Dendritic cell treated with granulocyte-macrophage colony-stimulating factor and Interleukin-4, amounts not matched to agents 40 ng/mL and 50 ng/mL, for 4 days (primary cell): ENCODE results near the gene KLHDC1.
"Not testable (repeated sequence)": the region's sequence is repeated elsewhere in the genome, so short reads cannot be mapped to it uniquely, and the experiment has no call there.

Source experiments
- H3K27ac Mint-ChIP-seq: one replicate; pipeline ENCODE4 v1.8.0; 2022; ENCODE audit warnings: mild to moderate bottlenecking, mixed read lengths
- H3K27me3 Mint-ChIP-seq: one replicate; pipeline ENCODE4 v1.8.0; 2022; ENCODE audit warnings: mild to moderate bottlenecking, mixed read lengths
- H3K36me3 Mint-ChIP-seq: one replicate; pipeline ENCODE4 v1.8.0; 2022; ENCODE audit warnings: low read depth, mixed read lengths
- H3K4me1 Mint-ChIP-seq: one replicate; pipeline ENCODE4 v1.8.0; 2022; ENCODE audit warnings: low read depth, mixed read lengths
- H3K4me3 Mint-ChIP-seq: one replicate; pipeline ENCODE4 v1.8.0; 2022; ENCODE audit warnings: mild to moderate bottlenecking, moderate library complexity, mixed read lengths
- H3K9me3 Mint-ChIP-seq: one replicate; pipeline ENCODE4 v1.8.0; 2022; ENCODE audit warnings: mixed read lengths
- intact Hi-C: fragments of 100-400 bp; cut with micrococcal nuclease; formaldehyde crosslinking; loops from one replicate; pipeline ENCODE4 v1.15.0; 2022

KLHDC1 gene

GRCh38 chr14:49692811-49693734 is at the start of gene KLHDC1:
Gene KLHDC1 (plus strand): TSS chr14:49693120. CDS start chr14:49693195, 75 bp downstream.
- Mint-ChIP-seq H3K4me3 (peak within 1 kb of the TSS; percentile 75), H3K27ac (peak within 1 kb of the TSS; percentile 83), H3K36me3 (peaks cover 8% of the 10 kb centered on the region), H3K9me3 (no peaks in the 10 kb centered on the region), H3K27me3 (no peaks in the 10 kb centered on the region), H3K4me1 (peaks cover 31% of the 10 kb centered on the region)
- intact Hi-C loops: loop anchor here (1.0 kb wide), 1 partner anchor 74 kb away; no protein-coding TSS in a partner anchor

- Mint-ChIP-seq H3K4me1 (no peaks in the 10 kb centered on the region), H3K9me3 (no peaks in the 10 kb centered on the region), H3K36me3 (no peaks in the 10 kb centered on the region), H3K27me3 (no peaks in the 10 kb centered on the region), H3K27ac (no peak overlapping the region), H3K4me3 (no peak overlapping the region)
- intact Hi-C loops: no loop called here
Measured at GRCh38 chr14:49653508-49653907, 39.4 kb upstream of the KLHDC1 start.

- intact Hi-C loops: no loop called here
- H3K4me3 Mint-ChIP-seq: no peak overlapping the region
- H3K36me3 Mint-ChIP-seq: no peaks in the 10 kb centered on the region
- H3K4me1 Mint-ChIP-seq: no peaks in the 10 kb centered on the region
- H3K27ac Mint-ChIP-seq: no peak overlapping the region
- H3K9me3 Mint-ChIP-seq: no peaks in the 10 kb centered on the region
- no peaks in the 10 kb centered on the region for H3K27me3 Mint-ChIP-seq
Measured at GRCh38 chr14:49654511-49654910, 38.4 kb upstream of the KLHDC1 start.

- H3K4me1 Mint-ChIP-seq, H3K4me3 Mint-ChIP-seq, H3K27me3 Mint-ChIP-seq, intact Hi-C loops, H3K27ac Mint-ChIP-seq, H3K36me3 Mint-ChIP-seq, H3K9me3 Mint-ChIP-seq: not testable (repeated sequence)
Measured at GRCh38 chr14:49657500-49657899, 35.4 kb upstream of the KLHDC1 start.

- intact Hi-C loops: no loop called here
- H3K4me3 Mint-ChIP-seq: no peak overlapping the region
- no peak overlapping the region for H3K27ac Mint-ChIP-seq
- H3K36me3 Mint-ChIP-seq: no peaks in the 10 kb centered on the region
- no peaks in the 10 kb centered on the region for H3K27me3 Mint-ChIP-seq
- H3K9me3 Mint-ChIP-seq: no peaks in the 10 kb centered on the region
- H3K4me1 Mint-ChIP-seq: no peaks in the 10 kb centered on the region
Measured at GRCh38 chr14:49659526-49660455, 33.1 kb upstream of the KLHDC1 start.

- Mint-ChIP-seq H3K36me3 (no peaks in the 10 kb centered on the region), H3K4me3 (no peak overlapping the region), H3K27me3 (no peaks in the 10 kb centered on the region), H3K27ac (no peak overlapping the region), H3K9me3 (no peaks in the 10 kb centered on the region), H3K4me1 (no peaks in the 10 kb centered on the region)
- intact Hi-C loops: no loop called here
Measured at GRCh38 chr14:49670475-49670874, 22.4 kb upstream of the KLHDC1 start.

GRCh38 chr14:49673586-49673985 is 19.3 kb upstream of the KLHDC1 start:
- Mint-ChIP-seq H3K27ac (no peak overlapping the region), H3K9me3 (no peaks in the 10 kb centered on the region), H3K4me3 (no peak overlapping the region), H3K27me3 (no peaks in the 10 kb centered on the region), H3K4me1 (no peaks in the 10 kb centered on the region), H3K36me3 (no peaks in the 10 kb centered on the region)
- intact Hi-C loops: no loop called here

GRCh38 chr14:49677643-49678042 is 15.3 kb upstream of the KLHDC1 start:
- H3K27ac Mint-ChIP-seq: no peak overlapping the region

GRCh38 chr14:49679271-49679670 is 13.6 kb upstream of the KLHDC1 start:
- Mint-ChIP-seq H3K27ac (no peak overlapping the region), H3K4me1 (no peaks in the 10 kb centered on the region), H3K27me3 (no peaks in the 10 kb centered on the region), H3K9me3 (no peaks in the 10 kb centered on the region), H3K4me3 (no peak overlapping the region), H3K36me3 (peaks cover 5% of the 10 kb centered on the region)
- intact Hi-C loops: no loop called here

More at GRCh38 chr14:49677643-49678042, 15.3 kb upstream of the KLHDC1 start:
- Mint-ChIP-seq H3K36me3 (peaks cover 5% of the 10 kb centered on the region), H3K4me1 (no peaks in the 10 kb centered on the region), H3K4me3 (no peak overlapping the region), H3K9me3 (no peaks in the 10 kb centered on the region), H3K27me3 (no peaks in the 10 kb centered on the region)
- intact Hi-C loops: no loop called here

GRCh38 chr14:49686425-49686824 is 6.5 kb upstream of the KLHDC1 start:
- no peak overlapping the region for H3K27ac Mint-ChIP-seq
- no peaks in the 10 kb centered on the region for H3K36me3 Mint-ChIP-seq
- intact Hi-C loops: loop anchor here (5.0 kb wide), 1 partner anchor 49 kb away; the partner anchor contains the start of gene DNAAF2
- H3K4me3 Mint-ChIP-seq: no peak overlapping the region
- no peaks in the 10 kb centered on the region for H3K9me3 Mint-ChIP-seq
- H3K27me3 Mint-ChIP-seq: no peaks in the 10 kb centered on the region
- H3K4me1 Mint-ChIP-seq: peaks cover 26% of the 10 kb centered on the region

GRCh38 chr14:49687942-49688700 is 4.8 kb upstream of the KLHDC1 start, which contains the start of gene POLE2:
Gene POLE2 (minus strand): TSS chr14:49688214. CDS start chr14:49688203, 11 bp downstream.
- Mint-ChIP-seq H3K4me1 (peaks cover 37% of the 10 kb centered on the region), H3K9me3 (no peaks in the 10 kb centered on the region), H3K36me3 (no peaks in the 10 kb centered on the region), H3K27me3 (no peaks in the 10 kb centered on the region), H3K4me3 (peak within 1 kb of the TSS; percentile 81), H3K27ac (peak within 1 kb of the TSS; percentile 86)
- intact Hi-C loops: loop anchor here (5.0 kb wide), 1 partner anchor 51 kb away; the partner anchor contains the start of gene DNAAF2

GRCh38 chr14:49688701-49689030 is 4.3 kb upstream of the KLHDC1 start:
- Mint-ChIP-seq H3K4me3 (peak overlapping the region; percentile 81), H3K36me3 (no peaks in the 10 kb centered on the region), H3K9me3 (no peaks in the 10 kb centered on the region), H3K27ac (peak overlapping the region; percentile 86), H3K4me1 (peaks cover 37% of the 10 kb centered on the region), H3K27me3 (no peaks in the 10 kb centered on the region)
- intact Hi-C loops: loop anchor here (5.0 kb wide), 1 partner anchor 51 kb away; the partner anchor contains the start of gene DNAAF2

- Mint-ChIP-seq H3K27ac (no peak overlapping the region), H3K27me3 (no peaks in the 10 kb centered on the region), H3K36me3 (no peaks in the 10 kb centered on the region), H3K9me3 (no peaks in the 10 kb centered on the region), H3K4me1 (peaks cover 44% of the 10 kb centered on the region), H3K4me3 (no peak overlapping the region)
- intact Hi-C loops: no loop called here
Measured at GRCh38 chr14:49691031-49691430, 1.9 kb upstream of the KLHDC1 start.
